Hepatocyte (in vitro differentiated cells): ENCODE data around the gene VENTX.

Experiments used
- EZH2phosphoT487 ChIP-seq: fragments of 200-600 bp; sonication (generic); IDR thresholded peaks from one replicate; pipeline ENCODE4 v1.6.1; 2018; ENCODE audit warnings: antibody characterized with exemption, mild to moderate bottlenecking, low read depth, moderate library complexity; ENCODE audit not compliant: unreplicated experiment, severe bottlenecking
- TF ChIP-seq, protein P1 (sequence below): fragments of 200-600 bp; sonication (generic); IDR thresholded peaks from 2 replicates; pipeline ENCODE4 v1.5.1; 2016; ENCODE audit warnings: antibody characterized with exemption, mild to moderate bottlenecking; ENCODE audit not compliant: poor library complexity

GRCh38 chr10:133241501-133242205 is 4.0 kb downstream of the VENTX start:
- TF ChIP-seq, protein P1, sequence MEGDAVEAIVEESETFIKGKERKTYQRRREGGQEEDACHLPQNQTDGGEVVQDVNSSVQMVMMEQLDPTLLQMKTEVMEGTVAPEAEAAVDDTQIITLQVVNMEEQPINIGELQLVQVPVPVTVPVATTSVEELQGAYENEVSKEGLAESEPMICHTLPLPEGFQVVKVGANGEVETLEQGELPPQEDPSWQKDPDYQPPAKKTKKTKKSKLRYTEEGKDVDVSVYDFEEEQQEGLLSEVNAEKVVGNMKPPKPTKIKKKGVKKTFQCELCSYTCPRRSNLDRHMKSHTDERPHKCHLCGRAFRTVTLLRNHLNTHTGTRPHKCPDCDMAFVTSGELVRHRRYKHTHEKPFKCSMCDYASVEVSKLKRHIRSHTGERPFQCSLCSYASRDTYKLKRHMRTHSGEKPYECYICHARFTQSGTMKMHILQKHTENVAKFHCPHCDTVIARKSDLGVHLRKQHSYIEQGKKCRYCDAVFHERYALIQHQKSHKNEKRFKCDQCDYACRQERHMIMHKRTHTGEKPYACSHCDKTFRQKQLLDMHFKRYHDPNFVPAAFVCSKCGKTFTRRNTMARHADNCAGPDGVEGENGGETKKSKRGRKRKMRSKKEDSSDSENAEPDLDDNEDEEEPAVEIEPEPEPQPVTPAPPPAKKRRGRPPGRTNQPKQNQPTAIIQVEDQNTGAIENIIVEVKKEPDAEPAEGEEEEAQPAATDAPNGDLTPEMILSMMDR = no peak
- TF ChIP-seq EZH2phosphoT487 = no peak
